Measurements from ENCODE around the gene COPZ1. TPM values are rescaled to one million over a fixed set of nuclear protein-coding genes. Genes with fewer than 3 reads are reported as not detected.
"Not testable (repeated sequence)": the region's sequence is repeated elsewhere in the genome, so short reads cannot be mapped to it uniquely, and the experiment has no call there.

Gene COPZ1, protein sequence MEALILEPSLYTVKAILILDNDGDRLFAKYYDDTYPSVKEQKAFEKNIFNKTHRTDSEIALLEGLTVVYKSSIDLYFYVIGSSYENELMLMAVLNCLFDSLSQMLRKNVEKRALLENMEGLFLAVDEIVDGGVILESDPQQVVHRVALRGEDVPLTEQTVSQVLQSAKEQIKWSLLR
- total RNA-seq, result 10 to 100 TPM; 71.5 to 72.1 TPM
- polyA plus RNA-seq, result 10 to 100 TPM; 54.1 to 63.0 TPM
- long read RNA-seq, donor 1, transcript COPZ1-202 (8 exons, 880 nt), result minor isoform, 5 of 130 reads
- long read RNA-seq, donor 1, transcript COPZ1-201 (9 exons, 1,897 nt), result major isoform, 109 of 130 reads
- long read RNA-seq, donor 1, partial matches to known transcripts, result 9 of 130 reads
- long read RNA-seq, donor 1, other reads (novel, unspliced or antisense), result 2 of 130 reads
- long read RNA-seq, donor 2, transcript COPZ1-201 (9 exons, 1,897 nt), result major isoform, 19 of 27 reads
- long read RNA-seq, donor 2, partial matches to known transcripts, result 1 of 27 reads
- long read RNA-seq, donor 2, other reads (novel, unspliced or antisense), result 5 of 27 reads

DNA sequence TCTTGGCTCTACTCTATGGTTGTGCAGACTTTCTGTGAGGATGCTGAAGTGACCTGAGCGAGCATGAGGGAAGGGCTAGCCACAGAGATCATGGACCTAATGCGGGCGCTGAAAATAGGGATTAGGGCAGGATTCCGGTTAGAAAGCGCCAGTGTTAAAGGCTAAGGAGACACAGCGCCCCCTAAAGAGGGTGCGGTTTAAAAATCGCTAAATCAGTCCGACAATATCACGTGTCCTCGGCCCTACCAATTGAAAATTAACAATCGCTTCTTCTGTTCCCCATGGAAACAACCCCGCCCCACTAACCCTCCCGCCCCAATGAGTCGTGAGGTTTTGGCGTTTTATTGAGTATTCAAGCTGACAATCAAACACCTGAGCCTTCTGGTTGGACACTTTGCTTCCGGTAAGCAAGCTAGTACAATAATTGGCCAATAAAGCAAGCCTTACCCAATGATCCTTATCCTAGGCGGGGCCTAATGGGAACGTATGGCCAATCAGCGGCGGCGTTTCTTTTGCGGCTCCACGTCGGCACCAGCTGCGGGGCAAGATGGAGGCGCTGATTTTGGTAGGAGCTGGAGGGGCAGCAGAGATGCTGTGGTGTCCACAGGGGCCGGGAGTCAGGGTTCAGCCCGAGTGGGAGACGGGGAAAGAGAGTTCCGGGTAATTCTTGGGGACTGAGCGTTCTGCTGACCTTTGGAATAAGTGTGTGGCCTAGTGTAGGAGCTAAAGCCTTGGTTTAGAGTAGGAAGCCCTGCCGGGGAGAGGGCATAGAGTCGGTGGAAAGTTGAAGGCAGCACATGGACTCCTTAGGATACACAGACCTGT, at the start of gene COPZ1:
Gene COPZ1, plus strand, starts transcription at position 515 of the 825 bp plus-strand sequence. Its CDS starts 33 bp downstream, at position 548.
- intact Hi-C loops (cut with DNase I), result loop anchor here in 1 of 2 donors (1.0 kb wide), 1 partner anchor 46 kb away; no protein-coding TSS in a partner anchor
- Histone ChIP-seq H3K4me3 (ENCODE audit: low read length in 2 of 2) (peak within 1 kb of the TSS; percentile 88 to 96), H3K27ac (ENCODE audit: low read depth in 1 of 2, low read length in 2 of 2) (peak within 1 kb of the TSS in 1 of 2 donors; percentile 85), H3K9me3 (ENCODE audit: control insufficient read depth, low read length) (no peaks in the 10 kb centered on the region), H3K27me3 (ENCODE audit: control insufficient read depth in 1 of 2, insufficient read depth in 2 of 2, low read length in 1 of 2) (no peaks in the 10 kb centered on the region), H3K4me1 (ENCODE audit: control insufficient read depth in 1 of 2, insufficient read depth in 2 of 2, low read length in 2 of 2) (no peaks in the 10 kb centered on the region), H3K36me3 (ENCODE audit: control insufficient read depth in 1 of 2, insufficient read depth in 2 of 2, low read length in 1 of 2) (no peaks in the 10 kb centered on the region)
- DNase-seq, result peak; percentile 96 to 97
- peak; percentile 98 for ATAC-seq (ENCODE audit: low FRiP score)
- WGBS, 2 donors, result 1 to 2% methylated on average over 34 of the region's 34 CpGs

- WGBS, 2 donors, result 87 to 92% methylated on average over 3 of the region's 3 CpGs
- intact Hi-C loops (cut with DNase I), result no loop called here
- Histone ChIP-seq H3K9me3 (ENCODE audit: control insufficient read depth, low read length) (no peaks in the 10 kb centered on the region), H3K27ac (ENCODE audit: low read depth in 1 of 2, low read length in 2 of 2) (no peak overlapping the region), H3K4me1 (ENCODE audit: control insufficient read depth in 1 of 2, insufficient read depth in 2 of 2, low read length in 2 of 2) (no peaks in the 10 kb centered on the region), H3K27me3 (ENCODE audit: control insufficient read depth in 1 of 2, insufficient read depth in 2 of 2, low read length in 1 of 2) (no peaks in the 10 kb centered on the region), H3K36me3 (ENCODE audit: control insufficient read depth in 1 of 2, insufficient read depth in 2 of 2, low read length in 1 of 2) (peaks cover 0 to 2% of the 10 kb centered on the region in 2 donors), H3K4me3 (ENCODE audit: low read length in 2 of 2) (no peak overlapping the region)
- ATAC-seq (ENCODE audit: low FRiP score) (no peak), DNase-seq (no peak)
These were observed 48.6 kb upstream of the COPZ1 start for GRCh38 chr12:54276368-54276767.

- intact Hi-C loops (cut with DNase I), result loop anchor here in 1 of 2 donors (2.0 kb wide), 1 partner anchor 19 kb away; no protein-coding TSS in a partner anchor
- H3K4me3 ChIP-seq (ENCODE audit: low read length in 2 of 2), result no peak overlapping the region
- H3K36me3 ChIP-seq (ENCODE audit: control insufficient read depth in 1 of 2, insufficient read depth in 2 of 2, low read length in 1 of 2), result peaks cover 0 to 4% of the 10 kb centered on the region in 2 donors
- no peaks in the 10 kb centered on the region for H3K27me3 ChIP-seq (ENCODE audit: control insufficient read depth in 1 of 2, insufficient read depth in 2 of 2, low read length in 1 of 2)
- peak in 1 of 2 donors; percentile 17 for DNase-seq
- no peaks in the 10 kb centered on the region for H3K4me1 ChIP-seq (ENCODE audit: control insufficient read depth in 1 of 2, insufficient read depth in 2 of 2, low read length in 2 of 2)
- H3K27ac ChIP-seq (ENCODE audit: low read depth in 1 of 2, low read length in 2 of 2), result peak overlapping the region; percentile 24 to 71
- ATAC-seq (ENCODE audit: low FRiP score), result no peak
- WGBS, 2 donors, result 18 to 21% methylated on average over 5 of the region's 5 CpGs
- H3K9me3 ChIP-seq (ENCODE audit: control insufficient read depth, low read length), result no peaks in the 10 kb centered on the region
These were observed 47.1 kb upstream of the COPZ1 start for GRCh38 chr12:54277823-54278276.

DNA sequence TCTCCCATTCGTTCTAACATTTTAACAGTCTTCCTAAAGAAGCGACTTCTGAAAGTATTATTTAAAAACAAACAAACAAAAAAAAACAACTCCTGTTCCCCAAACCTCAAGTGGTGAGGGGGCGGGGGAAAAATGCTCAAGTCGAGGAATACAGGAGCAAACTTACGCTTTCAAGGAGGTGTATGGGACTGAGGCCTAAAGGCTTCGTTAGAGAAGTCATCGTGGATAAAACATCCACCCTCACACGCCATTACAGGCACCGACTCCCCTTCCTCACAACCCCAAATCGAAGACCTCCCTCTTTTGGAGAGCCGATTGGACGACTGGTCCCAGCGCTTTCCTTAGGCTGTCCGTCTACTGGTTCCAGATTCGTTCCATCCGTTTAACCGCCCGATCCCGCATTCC, 45.7 kb upstream of the COPZ1 start:
- Histone ChIP-seq H3K27ac (ENCODE audit: low read depth in 1 of 2, low read length in 2 of 2) (peak overlapping the region; percentile 46 to 83), H3K9me3 (ENCODE audit: control insufficient read depth, low read length) (no peaks in the 10 kb centered on the region), H3K4me1 (ENCODE audit: control insufficient read depth in 1 of 2, insufficient read depth in 2 of 2, low read length in 2 of 2) (no peaks in the 10 kb centered on the region), H3K4me3 (ENCODE audit: low read length in 2 of 2) (peak overlapping the region; percentile 54 to 80), H3K27me3 (ENCODE audit: control insufficient read depth in 1 of 2, insufficient read depth in 2 of 2, low read length in 1 of 2) (no peaks in the 10 kb centered on the region), H3K36me3 (ENCODE audit: control insufficient read depth in 1 of 2, insufficient read depth in 2 of 2, low read length in 1 of 2) (peaks cover 0 to 5% of the 10 kb centered on the region in 2 donors)
- DNase-seq, result no peak
- intact Hi-C loops (cut with DNase I), result loop anchor here in 1 of 2 donors (1.0 to 2.0 kb wide), 2 partner anchors 20 to 45 kb away; no protein-coding TSS in a partner anchor
- WGBS, 2 donors, result 0% methylated on average over 19 of the region's 19 CpGs
- ATAC-seq (ENCODE audit: low FRiP score), result no peak

DNA sequence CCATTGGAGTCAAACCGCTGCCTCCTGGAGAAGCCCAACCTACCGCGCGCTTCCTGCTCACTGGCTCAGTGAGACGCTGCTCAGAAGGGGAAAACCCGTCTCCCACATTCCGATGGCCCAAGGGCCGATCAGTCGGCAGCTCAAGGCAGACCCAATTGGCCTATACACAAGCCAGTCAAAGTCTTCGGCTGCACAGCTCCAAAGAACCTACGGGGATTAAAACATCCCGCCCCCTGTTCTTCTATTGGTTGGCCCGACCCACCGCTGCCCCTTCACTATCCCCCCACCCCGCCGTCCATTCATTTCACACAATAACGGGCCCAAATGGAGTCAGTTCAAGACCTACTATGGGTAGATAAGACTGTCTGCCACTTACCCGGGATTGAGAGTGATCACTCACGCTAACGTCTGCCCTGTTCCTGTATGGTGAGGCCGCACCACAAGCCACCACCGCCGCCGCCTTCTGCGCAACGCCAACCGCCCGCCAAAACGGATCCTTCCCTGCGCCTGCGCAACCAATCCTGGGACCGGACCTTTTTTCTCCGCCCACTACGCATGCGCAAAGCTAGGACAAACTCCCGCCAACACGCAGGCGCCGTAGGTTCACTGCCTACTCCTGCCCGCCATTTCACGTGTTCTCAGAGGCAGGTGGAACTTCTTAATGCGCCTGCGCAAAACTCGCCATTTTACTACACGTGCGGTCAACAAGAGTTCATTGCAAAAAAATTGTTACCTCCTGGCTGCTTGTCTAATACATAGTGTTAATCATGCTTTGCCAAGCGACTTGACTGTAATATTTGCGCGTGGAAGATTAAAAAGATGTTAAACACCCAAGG, 45.1 kb upstream of the COPZ1 start, which contains the start of gene CBX5:
Gene CBX5, minus strand, starts transcription at position 491 of the 836 bp plus-strand sequence. CDS start 22,472 bp downstream, outside the sequence.
- intact Hi-C loops (cut with DNase I), result loop anchor here in 1 of 2 donors (1.0 to 2.0 kb wide), 2 partner anchors 21 to 44 kb away; no protein-coding TSS in a partner anchor
- H3K4me1 ChIP-seq (ENCODE audit: control insufficient read depth in 1 of 2, insufficient read depth in 2 of 2, low read length in 2 of 2), result no peaks in the 10 kb centered on the region
- no peaks in the 10 kb centered on the region for H3K27me3 ChIP-seq (ENCODE audit: control insufficient read depth in 1 of 2, insufficient read depth in 2 of 2, low read length in 1 of 2)
- H3K36me3 ChIP-seq (ENCODE audit: control insufficient read depth in 1 of 2, insufficient read depth in 2 of 2, low read length in 1 of 2), result peaks cover 0 to 5% of the 10 kb centered on the region in 2 donors
- ATAC-seq (ENCODE audit: low FRiP score) (peak; percentile 94), DNase-seq (peak; percentile 100)
- peak within 1 kb of the TSS; percentile 46 to 93 for H3K27ac ChIP-seq (ENCODE audit: low read depth in 1 of 2, low read length in 2 of 2)
- peak within 1 kb of the TSS; percentile 80 to 99 for H3K4me3 ChIP-seq (ENCODE audit: low read length in 2 of 2)
- H3K9me3 ChIP-seq (ENCODE audit: control insufficient read depth, low read length), result no peaks in the 10 kb centered on the region
- WGBS, 2 donors, result 0% methylated on average over 49 of the region's 49 CpGs

- WGBS, 2 donors, result 0% methylated on average over 48 of the region's 48 CpGs
- Histone ChIP-seq H3K36me3 (ENCODE audit: control insufficient read depth in 1 of 2, insufficient read depth in 2 of 2, low read length in 1 of 2) (peaks cover under 1 to 5% of the 10 kb centered on the region in 2 donors), H3K4me3 (ENCODE audit: low read length in 2 of 2) (peak within 1 kb of the TSS; percentile 61 to 99), H3K4me1 (ENCODE audit: control insufficient read depth in 1 of 2, insufficient read depth in 2 of 2, low read length in 2 of 2) (no peaks in the 10 kb centered on the region), H3K27ac (ENCODE audit: low read depth in 1 of 2, low read length in 2 of 2) (peak within 1 kb of the TSS in 1 of 2 donors; percentile 93), H3K27me3 (ENCODE audit: control insufficient read depth in 1 of 2, insufficient read depth in 2 of 2, low read length in 1 of 2) (no peaks in the 10 kb centered on the region), H3K9me3 (ENCODE audit: control insufficient read depth, low read length) (no peaks in the 10 kb centered on the region)
- ATAC-seq (ENCODE audit: low FRiP score), result peak; percentile 97
- intact Hi-C loops (cut with DNase I), result no loop called here
- DNase-seq, result peak; percentile 94 to 97
These were observed 44.3 kb upstream of the COPZ1 start, which contains the start of gene HNRNPA1 for GRCh38 chr12:54280468-54281260. Gene HNRNPA1, plus strand, starts transcription at chr12:54280726. Its CDS starts 82 bp downstream, at chr12:54280808.

GRCh38 chr12:54281261-54281638, 43.7 kb upstream of the COPZ1 start:
- H3K27me3 ChIP-seq (ENCODE audit: control insufficient read depth in 1 of 2, insufficient read depth in 2 of 2, low read length in 1 of 2); H3K36me3 ChIP-seq (ENCODE audit: control insufficient read depth in 1 of 2, insufficient read depth in 2 of 2, low read length in 1 of 2); intact Hi-C loops (cut with DNase I); ATAC-seq (ENCODE audit: low FRiP score); DNase-seq; H3K4me1 ChIP-seq (ENCODE audit: control insufficient read depth in 1 of 2, insufficient read depth in 2 of 2, low read length in 2 of 2); H3K9me3 ChIP-seq (ENCODE audit: control insufficient read depth, low read length): not testable (repeated sequence)
- Histone ChIP-seq H3K27ac (ENCODE audit: low read depth in 1 of 2, low read length in 2 of 2) (peak overlapping the region in 1 of 2 donors; percentile 86), H3K4me3 (ENCODE audit: low read length in 2 of 2) (peak overlapping the region; percentile 61 to 99)
- WGBS, 2 donors, result 0% methylated on average over 10 of the region's 10 CpGs

Data from aorta (tissue), 5 donors.